HG02840 (cell line): Measurements from ENCODE around the gene PARD6B.
A peak's percentile ranks its signal among the peaks of the same experiment; 100 is the strongest.
"Not testable (repeated sequence)": the region's sequence is repeated elsewhere in the genome, so short reads cannot be mapped to it uniquely, and the experiment has no call there.

Experiments
- ATAC-seq: cut with Tn5 transposase; IDR thresholded peaks from one replicate; pipeline ENCODE4 v1.9.1; 2021; ENCODE audit warnings: mild to moderate bottlenecking, moderate library complexity, moderate number of reproducible peaks; ENCODE audit not compliant: unreplicated experiment, low FRiP score

The PARD6B gene

GRCh38 chr20:50769551-50770085 is 38.2 kb downstream of the PARD6B start:
- not testable (repeated sequence) for ATAC-seq

- not testable (repeated sequence) for ATAC-seq
Observed at GRCh38 chr20:50771419-50772080, 40.2 kb downstream of the PARD6B start.

- ATAC-seq = no peak
Observed at GRCh38 chr20:50772420-50773185, 41.2 kb downstream of the PARD6B start.

- ATAC-seq = no peak
Observed at GRCh38 chr20:50774515-50774914, 43.1 kb downstream of the PARD6B start.

- no peak for ATAC-seq
Observed at GRCh38 chr20:50776122-50776817, 44.9 kb downstream of the PARD6B start.

- no peak for ATAC-seq
Observed at GRCh38 chr20:50777373-50777772, 46.0 kb downstream of the PARD6B start.

- not testable (repeated sequence) for ATAC-seq
Observed at GRCh38 chr20:50778994-50779393, 47.6 kb downstream of the PARD6B start.

- ATAC-seq = no peak
Observed at GRCh38 chr20:50783390-50783789, 52.0 kb downstream of the PARD6B start.

GRCh38 chr20:50783903-50784302 is 52.5 kb downstream of the PARD6B start:
- ATAC-seq = no peak

GRCh38 chr20:50784464-50784863 is 53.1 kb downstream of the PARD6B start:
- ATAC-seq = no peak

GRCh38 chr20:50786703-50787102 is 55.3 kb downstream of the PARD6B start:
- ATAC-seq = no peak

GRCh38 chr20:50787181-50787580 is 55.8 kb downstream of the PARD6B start:
- ATAC-seq = no peak

GRCh38 chr20:50788045-50788991 is 56.9 kb downstream of the PARD6B start:
- ATAC-seq = no peak

GRCh38 chr20:50789968-50790650 is 58.7 kb downstream of the PARD6B start:
- ATAC-seq = no peak

GRCh38 chr20:50790651-50791277 is 59.4 kb downstream of the PARD6B start:
- peak; percentile 37 for ATAC-seq

GRCh38 chr20:50792708-50793574 is 61.6 kb downstream of the PARD6B start:
- no peak for ATAC-seq

GRCh38 chr20:50793575-50794016 is 62.2 kb downstream of the PARD6B start:
- not testable (repeated sequence) for ATAC-seq
